Mammary epithelial cell (primary cell): Measurements from ENCODE around the gene NECAP2.

Experiments
- EZH2 ChIP-seq: IDR thresholded peaks from 2 replicates; pipeline ENCODE4 v1.6.1; 2012; ENCODE audit warnings: low read length, inconsistent platforms, borderline replicate concordance
- TF ChIP-seq, protein P1 (sequence below), 2 donors: IDR thresholded peaks in 1 of 2; conservative IDR thresholded peaks in 1 of 2; 2 replicates each; pipeline ENCODE4 v1.5.1; 2011 to 2012; ENCODE audit warnings: inconsistent platforms in 2 of 2, low read length in 2 of 2, mild to moderate bottlenecking in 2 of 2, control low read depth in 1 of 2, low read depth in 1 of 2; ENCODE audit not compliant: insufficient read depth in 1 of 2; ENCODE audit errors: extremely low read depth in 1 of 2

DNA sequence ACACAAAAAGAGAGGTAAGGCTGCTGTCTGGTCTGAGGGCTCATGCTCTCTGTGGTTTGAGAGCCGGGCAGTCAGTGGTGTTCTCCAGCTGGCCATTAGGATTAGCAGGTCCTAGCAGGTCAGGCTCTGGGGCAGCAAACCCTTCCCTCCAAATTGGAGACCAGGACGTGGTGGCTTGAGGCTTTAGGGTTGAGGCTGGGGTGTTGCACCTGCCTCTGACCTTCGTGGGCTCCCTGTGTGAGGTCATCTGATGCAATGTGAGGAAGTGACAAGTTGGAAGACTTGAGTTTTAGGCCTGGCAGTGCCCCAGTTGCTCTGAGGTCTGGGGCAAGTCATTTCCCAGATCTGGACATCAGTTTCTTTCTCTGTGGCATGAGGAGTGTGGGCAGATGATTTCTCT lies 49.1 kb upstream of the NECAP2 start:
- TF ChIP-seq, protein P1, sequence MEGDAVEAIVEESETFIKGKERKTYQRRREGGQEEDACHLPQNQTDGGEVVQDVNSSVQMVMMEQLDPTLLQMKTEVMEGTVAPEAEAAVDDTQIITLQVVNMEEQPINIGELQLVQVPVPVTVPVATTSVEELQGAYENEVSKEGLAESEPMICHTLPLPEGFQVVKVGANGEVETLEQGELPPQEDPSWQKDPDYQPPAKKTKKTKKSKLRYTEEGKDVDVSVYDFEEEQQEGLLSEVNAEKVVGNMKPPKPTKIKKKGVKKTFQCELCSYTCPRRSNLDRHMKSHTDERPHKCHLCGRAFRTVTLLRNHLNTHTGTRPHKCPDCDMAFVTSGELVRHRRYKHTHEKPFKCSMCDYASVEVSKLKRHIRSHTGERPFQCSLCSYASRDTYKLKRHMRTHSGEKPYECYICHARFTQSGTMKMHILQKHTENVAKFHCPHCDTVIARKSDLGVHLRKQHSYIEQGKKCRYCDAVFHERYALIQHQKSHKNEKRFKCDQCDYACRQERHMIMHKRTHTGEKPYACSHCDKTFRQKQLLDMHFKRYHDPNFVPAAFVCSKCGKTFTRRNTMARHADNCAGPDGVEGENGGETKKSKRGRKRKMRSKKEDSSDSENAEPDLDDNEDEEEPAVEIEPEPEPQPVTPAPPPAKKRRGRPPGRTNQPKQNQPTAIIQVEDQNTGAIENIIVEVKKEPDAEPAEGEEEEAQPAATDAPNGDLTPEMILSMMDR (conservative IDR thresholded peaks at IDR 0.05 in 1 of 2, IDR thresholded peaks at IDR 0.05 in 1 of 2; ENCODE audit: extremely low read depth in 1 of 2, insufficient read depth in 1 of 2, low read depth in 1 of 2, low read length in 2 of 2) = no peak
- TF ChIP-seq EZH2 = no peak
